RWPE2 (cell line): ENCODE measurements around the gene TTLL4.

Experiments used
- ATAC-seq: fragments of 200-7000 bp; cut with Tn5 transposase; 3 replicates; pipeline ENCODE4 v1.9.1; 2021; ENCODE audit warnings: low read depth
- DNase-seq: peaks from one replicate; pipeline ENCODE4 v3.0.0-alpha.2; 2020; ENCODE audit warnings: low spot score
- H3K27ac ChIP-seq: fragments of 450-650 bp; 2 replicates; pipeline ENCODE4 v1.5.1; 2017; ENCODE audit warnings: mild to moderate bottlenecking; ENCODE audit not compliant: poor library complexity, severe bottlenecking
- H3K27me3 ChIP-seq: fragments of 250-450 bp; sonication (Bioruptor Pico); 2 replicates; pipeline ENCODE4 v1.5.1; 2021; ENCODE audit warnings: mild to moderate bottlenecking, moderate library complexity; ENCODE audit not compliant: insufficient read depth, poor library complexity, severe bottlenecking
- H3K36me3 ChIP-seq: fragments of 250-450 bp; sonication (Bioruptor Pico); 2 replicates; pipeline ENCODE4 v1.5.1; 2020; ENCODE audit warnings: low read depth, mild to moderate bottlenecking, moderate library complexity
- H3K4me1 ChIP-seq: fragments of 250-450 bp; sonication (Bioruptor Pico); 2 replicates; pipeline ENCODE4 v1.5.1; 2021; ENCODE audit warnings: mild to moderate bottlenecking, moderate library complexity; ENCODE audit not compliant: insufficient read depth, poor library complexity, severe bottlenecking
- H3K4me3 ChIP-seq: fragments of 250-450 bp; sonication (Bioruptor Pico); 2 replicates; pipeline ENCODE4 v1.5.1; 2021; ENCODE audit warnings: mild to moderate bottlenecking, moderate library complexity; ENCODE audit not compliant: severe bottlenecking
- H3K9me3 ChIP-seq: fragments of 250-450 bp; sonication (Bioruptor Pico); 2 replicates; pipeline ENCODE4 v1.5.1; 2021; ENCODE audit warnings: mild to moderate bottlenecking, moderate library complexity; ENCODE audit not compliant: severe bottlenecking
- CTCF ChIP-seq: fragments of 450-650 bp; IDR thresholded peaks from one replicate; pipeline ENCODE4 v1.5.1; 2017; ENCODE audit warnings: mild to moderate bottlenecking, moderate library complexity; ENCODE audit not compliant: poor library complexity, severe bottlenecking

The TTLL4 gene

GRCh38 chr2:218720048-218721041, 9.7 kb downstream of the TTLL4 start:
- peaks cover 29% of the 10 kb centered on the region for H3K36me3 ChIP-seq
- H3K27me3 ChIP-seq: no peaks in the 10 kb centered on the region
- no peak for DNase-seq

GRCh38 chr2:218721488-218721887, 10.9 kb downstream of the TTLL4 start:
- H3K4me1 ChIP-seq: peaks cover 6% of the 10 kb centered on the region
- DNase-seq (no peak), ATAC-seq (no peak)
- no peak overlapping the region for H3K4me3 ChIP-seq
- H3K27me3 ChIP-seq: no peaks in the 10 kb centered on the region
- H3K9me3 ChIP-seq: peaks cover 5% of the 10 kb centered on the region
- no peak overlapping the region for H3K27ac ChIP-seq
- H3K36me3 ChIP-seq: peaks cover 20% of the 10 kb centered on the region
- no peak for TF ChIP-seq CTCF

More at GRCh38 chr2:218720048-218721041, 9.7 kb downstream of the TTLL4 start:
- Histone ChIP-seq H3K4me3 (no peak overlapping the region), H3K4me1 (peaks cover 6% of the 10 kb centered on the region), H3K9me3 (no peaks in the 10 kb centered on the region), H3K27ac (no peak overlapping the region)
- ATAC-seq: no peak
- TF ChIP-seq CTCF: no peak

- Histone ChIP-seq H3K27me3 (no peaks in the 10 kb centered on the region), H3K4me1 (peaks cover 6% of the 10 kb centered on the region), H3K36me3 (peaks cover 20% of the 10 kb centered on the region), H3K9me3 (peaks cover 5% of the 10 kb centered on the region), H3K27ac (no peak overlapping the region), H3K4me3 (no peak overlapping the region)
- no peak for TF ChIP-seq CTCF
- ATAC-seq: no peak
- DNase-seq: no peak
Observed at GRCh38 chr2:218721934-218722333, 11.3 kb downstream of the TTLL4 start.

GRCh38 chr2:218722419-218722818, 11.8 kb downstream of the TTLL4 start:
- no peak overlapping the region for H3K27ac ChIP-seq
- TF ChIP-seq CTCF: no peak
- H3K36me3 ChIP-seq: peaks cover 25% of the 10 kb centered on the region
- H3K4me3 ChIP-seq: no peak overlapping the region
- peaks cover 1% of the 10 kb centered on the region for H3K4me1 ChIP-seq
- no peak for DNase-seq
- peaks cover 5% of the 10 kb centered on the region for H3K9me3 ChIP-seq
- no peaks in the 10 kb centered on the region for H3K27me3 ChIP-seq
- no peak for ATAC-seq
